Measurements from ENCODE around the gene ST3GAL5.

DNA sequence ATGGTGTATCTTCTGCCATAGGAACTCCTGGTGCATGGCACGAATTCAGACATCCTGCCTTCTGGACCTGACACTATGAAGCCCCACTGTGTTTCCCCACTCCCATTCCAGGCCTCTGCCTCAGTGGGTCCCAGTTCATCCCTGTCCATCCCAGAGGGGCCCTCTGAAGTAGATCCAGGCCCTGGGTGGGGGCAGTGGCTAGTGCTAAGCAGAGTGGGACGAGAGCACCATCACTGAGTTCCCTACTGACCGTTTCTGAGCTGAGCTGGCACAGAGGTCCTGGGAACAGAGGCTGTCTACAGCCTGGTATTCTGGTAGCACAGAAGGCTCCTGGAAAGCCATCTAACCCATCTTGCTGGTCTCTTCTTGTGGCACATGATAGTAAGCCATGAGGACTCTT is 81.0 kb downstream of the ST3GAL5 start:
- TF ChIP-seq, protein P1, sequence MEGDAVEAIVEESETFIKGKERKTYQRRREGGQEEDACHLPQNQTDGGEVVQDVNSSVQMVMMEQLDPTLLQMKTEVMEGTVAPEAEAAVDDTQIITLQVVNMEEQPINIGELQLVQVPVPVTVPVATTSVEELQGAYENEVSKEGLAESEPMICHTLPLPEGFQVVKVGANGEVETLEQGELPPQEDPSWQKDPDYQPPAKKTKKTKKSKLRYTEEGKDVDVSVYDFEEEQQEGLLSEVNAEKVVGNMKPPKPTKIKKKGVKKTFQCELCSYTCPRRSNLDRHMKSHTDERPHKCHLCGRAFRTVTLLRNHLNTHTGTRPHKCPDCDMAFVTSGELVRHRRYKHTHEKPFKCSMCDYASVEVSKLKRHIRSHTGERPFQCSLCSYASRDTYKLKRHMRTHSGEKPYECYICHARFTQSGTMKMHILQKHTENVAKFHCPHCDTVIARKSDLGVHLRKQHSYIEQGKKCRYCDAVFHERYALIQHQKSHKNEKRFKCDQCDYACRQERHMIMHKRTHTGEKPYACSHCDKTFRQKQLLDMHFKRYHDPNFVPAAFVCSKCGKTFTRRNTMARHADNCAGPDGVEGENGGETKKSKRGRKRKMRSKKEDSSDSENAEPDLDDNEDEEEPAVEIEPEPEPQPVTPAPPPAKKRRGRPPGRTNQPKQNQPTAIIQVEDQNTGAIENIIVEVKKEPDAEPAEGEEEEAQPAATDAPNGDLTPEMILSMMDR (IDR thresholded peaks at IDR 0.05): no peak
- TF ChIP-seq EZH2 (IDR thresholded peaks at IDR 0.05) (no peak), EZH2phosphoT487 (IDR thresholded peaks at IDR 0.05) (no peak)

Data from neural progenitor cell (in vitro differentiated cells).